ENCODE data around the gene NFYC.
"Not testable (repeated sequence)": the region's sequence is repeated elsewhere in the genome, so short reads cannot be mapped to it uniquely, and the experiment has no call there.

NFYC gene

GRCh38 chr1:40692429-40692895 lies 958 bp downstream of the NFYC start:
- no peak for TF ChIP-seq CTCF (IDR thresholded peaks at IDR 0.05; ENCODE audit: control insufficient read depth, extremely low read depth, insufficient read depth)
- no peak for DNase-seq (ENCODE audit: low read depth)

GRCh38 chr1:40693425-40693824 lies 1.9 kb downstream of the NFYC start:
- H3K4me3 ChIP-seq (ENCODE audit: low read depth, low read length) = peak overlapping the region; percentile 89
- no peak for DNase-seq (ENCODE audit: low read depth)
- no peak for TF ChIP-seq CTCF (IDR thresholded peaks at IDR 0.05; ENCODE audit: control insufficient read depth, extremely low read depth, insufficient read depth)

More at GRCh38 chr1:40692429-40692895, 958 bp downstream of the NFYC start:
- peak overlapping the region; percentile 89 for H3K4me3 ChIP-seq (ENCODE audit: low read depth, low read length)

GRCh38 chr1:40694353-40694874 lies 2.9 kb downstream of the NFYC start:
- no peak for TF ChIP-seq CTCF (IDR thresholded peaks at IDR 0.05; ENCODE audit: control insufficient read depth, extremely low read depth, insufficient read depth)
- H3K4me3 ChIP-seq (ENCODE audit: low read depth, low read length) = no peak overlapping the region; the same call in 1 of the 2 replicates
- no peak for DNase-seq (ENCODE audit: low read depth)

GRCh38 chr1:40696294-40696693 lies 4.8 kb downstream of the NFYC start:
- H3K4me3 ChIP-seq (ENCODE audit: low read depth, low read length) = no peak overlapping the region
- TF ChIP-seq CTCF (IDR thresholded peaks at IDR 0.05; ENCODE audit: control insufficient read depth, extremely low read depth, insufficient read depth) = no peak
- DNase-seq (ENCODE audit: low read depth) = no peak

GRCh38 chr1:40697436-40697835 lies 5.9 kb downstream of the NFYC start:
- no peak for DNase-seq (ENCODE audit: low read depth)
- no peak overlapping the region for H3K4me3 ChIP-seq (ENCODE audit: low read depth, low read length)
- no peak for TF ChIP-seq CTCF (IDR thresholded peaks at IDR 0.05; ENCODE audit: control insufficient read depth, extremely low read depth, insufficient read depth)

GRCh38 chr1:40699787-40700186 lies 8.3 kb downstream of the NFYC start:
- no peak overlapping the region for H3K4me3 ChIP-seq (ENCODE audit: low read depth, low read length)
- no peak for TF ChIP-seq CTCF (IDR thresholded peaks at IDR 0.05; ENCODE audit: control insufficient read depth, extremely low read depth, insufficient read depth)

GRCh38 chr1:40701684-40702083 lies 10.2 kb downstream of the NFYC start:
- no peak for TF ChIP-seq CTCF (IDR thresholded peaks at IDR 0.05; ENCODE audit: control insufficient read depth, extremely low read depth, insufficient read depth)
- no peak for DNase-seq (ENCODE audit: low read depth)
- H3K4me3 ChIP-seq (ENCODE audit: low read depth, low read length) = no peak overlapping the region

More at GRCh38 chr1:40699787-40700186, 8.3 kb downstream of the NFYC start:
- DNase-seq (ENCODE audit: low read depth) = no peak

- H3K4me3 ChIP-seq (ENCODE audit: low read depth, low read length); DNase-seq (ENCODE audit: low read depth): not testable (repeated sequence)
Measured at GRCh38 chr1:40702810-40703209, 11.3 kb downstream of the NFYC start.

Measured in LNCaP clone FGC (cell line).